RPMI8226 (cell line): Measurements from ENCODE around the gene MAPK1.
"Not testable (repeated sequence)": the region's sequence is repeated elsewhere in the genome, so short reads cannot be mapped to it uniquely, and the experiment has no call there.

ENCODE experiments used
- DNase-seq: peaks from one replicate; pipeline ENCODE4 v3.0.0-alpha.2; 2015

Gene MAPK1

GRCh38 chr22:21845558-21846453, 21.6 kb downstream of the MAPK1 start:
- no peak for DNase-seq

DNA sequence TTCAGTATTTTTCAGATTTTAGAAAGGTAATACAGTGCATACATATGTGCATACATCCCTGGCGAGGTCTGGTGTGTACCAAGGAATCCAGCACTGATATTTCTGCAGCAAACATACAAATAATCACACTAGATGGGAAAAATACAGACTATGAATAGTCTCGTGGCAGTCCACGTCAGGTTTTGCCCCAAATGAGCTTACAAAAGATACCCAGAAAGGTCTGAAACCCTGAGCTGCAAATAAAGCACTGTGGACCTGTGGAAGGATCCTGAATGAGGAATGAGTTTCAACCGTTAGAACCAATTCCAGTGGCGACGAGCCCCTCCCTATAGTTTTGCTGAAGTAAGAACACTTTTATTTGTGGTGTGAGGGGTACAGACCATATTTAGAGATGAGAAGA, 24.5 kb downstream of the MAPK1 start:
- DNase-seq: no peak

GRCh38 chr22:21841422-21841821, 26.0 kb downstream of the MAPK1 start:
- DNase-seq: no peak

- DNase-seq: no peak
These were observed 27.1 kb downstream of the MAPK1 start for GRCh38 chr22:21840236-21840823.

DNA sequence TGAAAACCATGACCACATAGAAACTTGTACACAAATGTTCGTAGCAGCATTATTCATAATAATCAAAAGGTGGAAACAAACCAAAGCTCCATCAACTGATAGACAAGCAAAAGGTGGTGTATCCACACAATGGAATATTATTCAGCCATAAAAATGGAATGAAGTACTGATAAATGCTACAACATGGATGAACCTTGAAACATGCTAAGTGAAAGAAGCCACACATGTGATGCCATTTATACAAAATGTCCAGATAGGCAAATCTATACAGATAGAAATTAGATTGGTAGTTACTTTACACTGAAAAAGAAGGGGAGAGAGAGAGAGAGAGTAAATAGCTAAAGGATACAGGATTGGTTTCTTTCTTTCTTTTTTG, 27.7 kb downstream of the MAPK1 start:
- DNase-seq: no peak

DNA sequence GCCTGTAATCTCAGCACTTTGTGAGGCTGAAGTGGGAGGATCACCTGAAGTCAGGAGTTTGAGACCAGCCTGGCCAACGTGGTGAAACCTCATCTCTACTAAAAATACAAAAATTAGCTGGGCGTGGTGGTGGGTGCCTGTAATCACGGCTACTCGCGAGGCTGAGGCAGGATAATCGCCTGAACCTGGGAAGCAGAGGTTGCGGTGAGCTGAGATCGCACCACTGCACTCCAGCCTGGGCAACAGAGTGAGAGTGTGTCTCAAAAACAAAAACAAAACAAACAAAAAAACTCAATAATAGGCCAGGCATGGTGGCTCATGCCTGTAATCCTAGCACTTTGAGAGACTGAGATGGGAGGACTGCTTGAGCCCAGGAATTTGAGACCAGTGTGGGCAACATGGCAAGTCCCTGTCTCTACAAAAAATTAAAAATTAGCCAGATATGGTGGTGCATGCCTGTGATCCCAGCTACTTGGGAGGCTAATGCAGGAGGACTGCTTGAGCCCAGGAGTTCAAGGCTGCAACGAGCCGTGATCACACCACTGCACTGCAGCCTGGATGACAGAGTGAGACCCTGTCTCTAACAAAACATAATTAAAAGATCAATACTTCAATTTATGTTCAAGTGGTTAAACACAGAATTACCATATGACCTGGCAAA, 28.2 kb downstream of the MAPK1 start:
- DNase-seq: not testable (repeated sequence)

- no peak for DNase-seq
These were observed 30.0 kb downstream of the MAPK1 start for GRCh38 chr22:21837248-21837979.

DNA sequence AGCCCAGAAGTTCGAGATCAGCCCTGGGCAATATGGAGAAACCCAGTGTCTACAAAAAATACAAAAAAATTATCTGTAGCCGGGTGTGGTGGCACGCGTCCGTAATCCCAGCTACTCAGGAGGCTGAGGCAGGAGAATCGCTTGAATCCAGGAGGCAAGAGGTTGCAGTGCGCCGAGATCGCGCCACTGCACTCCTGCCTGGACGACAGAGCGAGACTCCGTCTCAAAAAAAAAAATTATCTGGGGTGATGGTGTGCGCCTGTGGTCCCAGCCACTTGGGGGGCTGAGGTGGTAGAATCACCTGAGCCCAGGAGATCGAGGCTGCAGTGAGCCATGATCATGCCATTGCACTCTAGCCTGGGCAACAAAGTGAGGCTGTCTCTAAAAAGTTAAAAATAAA, 31.0 kb downstream of the MAPK1 start:
- DNase-seq: not testable (repeated sequence)

DNA sequence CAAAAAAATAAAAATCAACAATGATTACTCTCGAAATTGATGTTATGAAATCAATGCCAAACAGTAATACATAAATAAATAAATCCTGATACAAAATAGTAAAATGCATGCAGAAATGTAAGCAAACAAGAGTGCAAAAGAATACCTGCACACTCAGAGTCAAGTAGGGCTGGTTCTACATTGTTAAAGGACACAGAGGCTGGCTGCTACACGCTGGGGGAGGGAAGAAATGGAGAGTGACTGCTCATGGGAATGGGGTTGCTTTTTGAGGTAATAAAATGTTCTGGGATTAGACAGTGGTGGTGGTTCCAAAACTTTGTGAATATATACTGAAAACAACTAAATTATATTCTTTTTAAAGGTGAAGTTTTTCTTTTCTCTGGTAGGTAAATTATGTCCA, 32.1 kb downstream of the MAPK1 start:
- DNase-seq: no peak

DNA sequence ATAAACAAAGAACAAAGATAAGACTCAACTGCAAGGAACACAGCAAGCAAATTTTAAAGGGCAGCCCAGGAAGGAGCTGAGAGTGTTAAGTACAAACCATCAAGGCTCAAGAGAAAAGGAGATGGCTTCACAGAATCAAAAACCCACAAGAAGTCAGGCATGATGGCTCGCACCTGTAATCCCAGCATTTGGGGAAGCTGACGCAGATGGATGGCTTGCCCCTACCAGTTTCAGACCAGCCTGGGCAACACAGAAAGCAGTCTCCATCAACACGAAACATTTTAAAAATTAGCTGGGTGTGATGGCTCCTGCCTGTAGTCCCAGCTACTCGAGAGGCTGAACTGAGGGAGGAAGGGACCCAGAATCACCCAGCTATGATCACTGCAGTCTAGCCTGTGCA, 32.6 kb downstream of the MAPK1 start:
- DNase-seq: no peak

GRCh38 chr22:21832291-21833290, 34.9 kb downstream of the MAPK1 start:
- DNase-seq: no peak

DNA sequence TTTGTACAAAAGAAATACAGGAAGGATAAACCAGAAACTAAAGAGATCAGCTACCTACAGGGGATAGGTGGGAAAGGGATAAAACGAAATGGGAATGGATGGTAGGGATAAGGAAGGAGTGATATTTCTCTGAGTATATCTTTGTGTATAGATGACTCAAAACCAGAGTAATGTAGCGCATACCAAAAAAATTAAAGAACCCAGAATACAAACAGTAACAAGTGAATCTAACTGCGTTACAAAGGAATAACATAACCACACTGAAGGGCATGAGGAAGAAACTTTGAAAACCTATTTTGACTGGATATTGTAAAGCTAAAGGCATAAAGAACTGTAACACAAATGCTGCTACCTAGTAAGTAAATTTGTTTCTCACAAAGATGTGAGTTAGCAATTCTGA, 37.9 kb downstream of the MAPK1 start:
- DNase-seq: no peak

DNA sequence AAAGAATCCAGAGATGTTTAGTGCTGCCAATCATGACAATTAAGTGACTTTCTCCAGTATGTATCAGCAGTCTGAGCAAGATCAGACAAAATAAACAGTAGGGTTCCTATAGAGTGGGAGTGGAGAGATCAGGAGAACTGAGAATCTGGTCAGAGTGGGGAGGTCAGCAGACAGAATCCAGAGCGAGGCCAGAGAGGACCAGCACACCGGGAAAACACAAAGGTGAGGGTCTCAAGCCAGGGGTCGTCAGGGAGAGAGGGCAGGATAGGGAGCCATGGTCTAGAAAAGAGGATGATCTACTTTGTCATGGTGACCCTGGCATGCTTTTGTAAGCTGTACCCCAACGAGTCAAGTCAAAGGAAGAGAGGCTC, 39.2 kb downstream of the MAPK1 start:
- DNase-seq: no peak

DNA sequence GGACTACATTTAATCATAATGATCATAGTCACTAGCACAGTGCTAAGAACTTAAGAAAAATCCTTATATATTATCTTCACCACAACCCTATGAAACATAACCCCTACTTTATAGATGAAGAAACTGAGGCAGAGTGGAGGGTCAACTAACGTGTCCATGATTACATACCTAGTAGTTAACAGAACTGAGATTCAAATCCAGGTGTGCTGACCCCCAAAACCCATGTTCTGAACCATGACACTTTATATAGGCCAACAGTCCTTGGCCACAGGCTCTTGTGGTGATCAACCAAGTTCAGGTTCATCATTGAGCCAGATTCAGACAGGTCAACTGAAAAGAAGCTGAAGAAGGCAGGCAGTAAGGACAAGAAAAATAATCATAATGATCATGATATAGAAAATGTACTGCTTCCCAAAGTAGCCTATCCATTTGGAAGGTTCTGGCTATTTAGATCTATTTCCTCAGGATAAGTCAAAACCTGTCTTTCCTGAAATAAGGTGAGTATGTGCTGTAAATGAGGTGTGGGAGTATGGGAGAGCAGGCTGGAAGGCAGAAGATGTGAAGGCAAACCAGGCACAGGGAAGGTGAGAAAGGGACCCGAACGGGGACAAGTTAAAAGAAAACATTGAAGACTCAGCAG, 39.7 kb downstream of the MAPK1 start:
- DNase-seq: no peak

- DNase-seq: no peak
These were observed 41.2 kb downstream of the MAPK1 start for GRCh38 chr22:21826204-21826603.

GRCh38 chr22:21824962-21825361, 42.5 kb downstream of the MAPK1 start:
- not testable (repeated sequence) for DNase-seq

DNA sequence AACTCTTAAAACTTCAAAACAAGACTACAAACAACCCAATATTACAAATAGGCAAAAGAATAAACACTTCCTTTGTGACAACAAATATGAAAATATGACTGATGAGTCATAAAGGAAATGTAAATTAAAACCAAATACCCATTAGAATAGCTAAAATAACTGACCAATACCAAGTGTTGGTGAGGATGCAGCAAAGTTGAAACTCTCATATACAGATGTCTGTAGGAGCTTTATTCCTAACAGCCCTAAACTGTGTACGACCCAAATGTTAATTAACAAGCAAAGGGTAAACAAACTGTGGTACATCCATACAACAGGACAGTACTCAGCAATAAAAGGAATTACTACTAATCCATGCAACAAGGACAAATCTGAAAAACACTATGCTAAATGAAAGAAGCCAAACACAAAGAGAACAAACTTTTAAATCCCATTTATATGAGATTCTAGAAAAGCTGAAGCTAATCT, 43.0 kb downstream of the MAPK1 start:
- DNase-seq: no peak

DNA sequence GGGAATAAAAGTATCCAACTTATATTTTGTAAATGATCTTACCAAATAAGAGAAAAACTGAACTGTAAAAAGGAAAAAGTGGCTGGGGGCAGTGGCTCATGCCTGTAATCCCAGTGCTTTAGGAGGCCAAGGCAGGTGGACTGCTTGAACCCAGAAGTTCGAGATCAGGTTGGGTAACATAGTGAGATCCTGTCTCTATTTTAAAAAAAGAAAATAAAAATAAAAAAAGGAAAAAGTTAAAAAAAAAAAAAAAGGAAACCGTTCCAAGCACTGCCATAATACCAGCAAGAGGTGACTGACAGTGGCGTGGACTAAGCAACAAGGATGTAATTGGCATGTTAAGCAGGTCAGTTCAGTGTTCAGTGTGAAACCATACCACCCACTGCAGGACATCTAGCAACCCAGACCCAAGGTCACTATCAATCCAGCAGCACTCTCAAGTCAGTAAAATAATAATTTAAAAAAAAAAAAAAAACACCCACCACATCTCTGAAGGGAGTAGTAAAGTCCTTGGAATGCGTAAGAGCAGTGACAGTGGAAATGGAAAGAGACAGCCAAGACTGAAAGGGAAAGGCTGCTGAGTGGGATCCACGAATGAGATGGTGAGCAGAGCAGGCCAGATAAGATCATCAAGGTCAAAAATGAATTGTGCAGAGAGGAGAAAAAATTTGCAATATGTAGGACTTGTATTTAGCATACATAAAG, 43.6 kb downstream of the MAPK1 start:
- DNase-seq: no peak

DNA sequence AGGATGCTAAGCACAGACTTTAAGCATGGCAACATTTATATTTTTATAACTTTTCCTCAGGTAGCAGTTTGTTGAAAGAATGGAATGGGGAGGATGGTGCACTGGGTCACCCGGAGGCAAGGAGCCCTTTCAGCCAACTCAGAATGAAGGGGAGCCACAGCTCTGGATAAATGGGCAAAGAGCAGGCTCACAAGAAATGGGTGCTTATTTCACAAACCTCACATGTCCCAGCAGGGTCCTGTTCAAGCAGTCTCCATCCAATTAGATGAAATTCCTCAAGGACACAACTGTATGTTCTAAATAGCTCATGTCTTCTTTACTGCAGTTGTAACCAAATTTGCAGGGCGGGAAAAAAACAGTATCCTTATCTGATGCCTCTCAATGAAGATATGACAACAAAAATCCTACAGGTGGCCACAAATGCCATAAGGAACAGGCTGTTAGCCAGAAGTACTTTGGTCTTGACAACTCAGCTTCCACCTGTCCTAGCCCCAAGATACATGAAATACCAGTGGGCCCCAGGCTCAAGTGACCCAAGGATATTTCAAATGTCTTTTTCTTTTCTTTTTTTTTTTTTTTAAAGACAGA, 48.2 kb downstream of the MAPK1 start:
- no peak for DNase-seq

DNA sequence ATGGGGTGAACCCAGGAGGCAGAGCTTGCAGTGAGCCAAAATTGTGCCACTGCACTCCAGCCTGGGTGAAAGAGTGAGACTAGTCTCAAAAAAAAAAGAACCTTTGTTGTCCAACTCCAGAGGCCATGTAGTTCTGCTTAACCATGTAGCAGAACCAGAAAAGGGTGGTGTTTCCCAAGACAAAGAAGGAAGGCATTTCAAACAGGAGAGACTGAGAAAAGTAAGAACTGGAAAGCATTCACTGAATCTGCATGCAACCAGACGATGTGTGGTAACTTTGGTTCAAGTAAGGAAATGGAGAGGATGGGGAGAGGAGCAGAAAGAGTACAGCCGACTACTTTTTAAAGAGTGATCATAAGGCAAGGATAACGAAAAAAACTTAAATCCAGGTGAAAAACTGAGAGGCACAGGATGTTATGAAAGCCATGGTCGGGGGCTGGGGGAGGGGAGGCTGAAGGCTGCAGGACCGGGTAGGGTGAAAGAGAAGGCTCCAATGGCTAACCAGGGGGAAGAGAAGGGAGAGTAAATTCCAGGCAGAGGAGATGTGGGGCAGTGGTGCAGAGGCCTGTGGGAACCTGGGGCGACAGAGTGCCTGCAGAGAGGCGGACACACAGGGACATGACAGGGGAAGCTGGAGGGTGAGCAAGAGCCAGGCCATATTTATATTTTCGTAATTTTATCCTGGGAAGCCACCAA, 48.8 kb downstream of the MAPK1 start:
- no peak for DNase-seq
